DMS53 treated with DMSO at 0.1 percent for 48 hours (cell line): Measurements from ENCODE around the gene AMOTL1.

Experiments
- DNase-seq: peaks from one replicate; lab custom pipeline; 2025; ENCODE audit not compliant: unreplicated experiment; lab: John Stamatoyannopoulos, UW

Gene AMOTL1

DNA sequence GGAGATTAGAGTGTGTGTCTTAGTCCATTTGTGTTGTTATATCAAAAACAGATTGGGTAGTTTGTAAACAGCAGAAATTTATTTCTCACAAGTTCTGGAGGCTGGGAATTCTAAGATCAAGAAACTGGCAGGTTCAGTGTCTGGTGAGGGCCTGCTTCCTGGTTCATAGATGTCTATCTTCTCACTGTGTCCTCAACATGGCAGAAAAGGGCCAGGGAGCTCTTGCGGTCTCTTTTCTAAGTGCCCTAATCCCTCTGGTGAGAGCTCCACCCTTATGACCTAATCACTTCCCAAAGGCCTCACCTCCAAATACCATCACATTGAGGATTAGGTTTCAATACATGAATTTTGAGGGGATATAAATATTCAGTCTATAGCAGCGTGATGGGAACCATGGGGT lies 25.5 kb upstream of the AMOTL1 start:
- no peak for DNase-seq

DNA sequence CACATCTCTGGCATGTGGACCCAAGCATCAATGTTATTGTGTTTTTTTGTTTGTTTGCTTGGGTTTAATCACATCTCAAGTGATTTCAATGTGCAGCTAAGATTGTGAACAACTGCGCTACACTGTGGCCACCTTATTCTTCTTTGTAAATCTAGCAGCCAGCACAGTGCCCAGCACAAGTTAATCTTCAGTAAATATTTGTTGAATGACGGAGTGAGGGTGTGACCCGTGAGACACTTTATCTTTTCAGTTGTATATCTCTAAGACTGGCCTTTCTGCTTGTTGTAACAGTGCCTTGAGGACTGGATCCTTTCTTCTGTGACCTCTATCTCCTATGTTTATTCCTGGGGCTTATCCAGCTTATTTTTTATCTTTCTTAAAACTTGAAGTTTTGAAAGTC lies 21.4 kb upstream of the AMOTL1 start:
- DNase-seq, result peak; percentile 74

DNA sequence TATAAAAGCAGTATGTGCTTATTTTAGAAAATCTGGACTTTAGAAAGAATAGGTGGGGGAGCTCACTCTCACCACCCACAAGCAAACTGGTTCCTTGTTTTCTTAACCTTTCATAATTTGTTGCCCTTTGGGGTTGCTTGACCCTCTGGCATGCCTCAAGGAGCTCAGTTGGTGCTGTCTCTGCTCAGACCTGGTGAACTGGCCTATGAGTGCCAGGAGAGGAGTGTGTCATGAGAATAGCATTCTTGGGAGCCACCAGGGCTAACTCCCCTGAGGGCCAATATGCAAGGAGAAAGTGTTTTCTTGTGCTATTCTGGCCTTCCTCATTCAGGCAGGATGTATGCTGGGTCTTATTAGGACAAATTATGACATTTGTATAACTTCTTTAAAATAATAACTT lies 21.0 kb upstream of the AMOTL1 start:
- DNase-seq, result no peak

DNA sequence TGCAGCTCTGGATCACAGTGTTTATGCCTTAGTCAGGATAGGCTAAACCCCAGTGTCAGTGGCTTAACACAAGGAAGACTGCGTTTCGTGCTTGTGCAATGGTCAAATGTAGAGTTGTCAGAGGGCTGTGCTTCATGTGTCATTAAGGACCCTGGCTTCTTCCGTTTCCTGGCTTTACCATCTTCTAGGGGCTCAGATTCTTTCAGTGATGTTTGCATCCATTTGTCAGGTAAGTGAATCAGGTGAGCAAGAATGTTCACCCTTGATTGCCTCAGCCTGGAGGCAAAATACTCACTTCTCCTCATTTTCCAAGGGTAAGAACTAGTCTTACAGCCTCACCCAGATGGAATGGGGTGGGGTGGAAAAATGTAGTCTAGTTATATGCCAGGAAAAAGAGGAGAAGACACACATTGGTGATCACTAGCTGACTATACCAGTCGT lies 20.5 kb upstream of the AMOTL1 start:
- DNase-seq, result no peak

DNA sequence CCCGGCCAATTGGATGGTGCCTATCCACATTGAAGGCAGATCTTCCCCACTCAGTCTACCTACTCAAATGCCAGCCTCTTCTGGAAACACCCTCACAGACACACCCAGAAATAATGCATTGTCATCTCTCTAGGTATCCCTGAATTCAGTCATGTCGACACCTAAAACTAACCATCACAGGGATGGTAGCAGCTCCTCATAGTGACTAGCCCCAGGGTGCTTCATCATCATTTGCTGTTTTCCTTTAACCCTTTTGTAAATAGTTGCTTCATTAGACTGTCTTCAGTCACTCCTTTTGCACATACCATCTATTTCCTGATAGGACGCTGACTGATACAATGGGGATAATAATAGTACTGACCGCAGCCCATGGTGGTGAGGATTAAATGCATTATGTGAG lies 18.8 kb upstream of the AMOTL1 start:
- DNase-seq, result no peak

DNA sequence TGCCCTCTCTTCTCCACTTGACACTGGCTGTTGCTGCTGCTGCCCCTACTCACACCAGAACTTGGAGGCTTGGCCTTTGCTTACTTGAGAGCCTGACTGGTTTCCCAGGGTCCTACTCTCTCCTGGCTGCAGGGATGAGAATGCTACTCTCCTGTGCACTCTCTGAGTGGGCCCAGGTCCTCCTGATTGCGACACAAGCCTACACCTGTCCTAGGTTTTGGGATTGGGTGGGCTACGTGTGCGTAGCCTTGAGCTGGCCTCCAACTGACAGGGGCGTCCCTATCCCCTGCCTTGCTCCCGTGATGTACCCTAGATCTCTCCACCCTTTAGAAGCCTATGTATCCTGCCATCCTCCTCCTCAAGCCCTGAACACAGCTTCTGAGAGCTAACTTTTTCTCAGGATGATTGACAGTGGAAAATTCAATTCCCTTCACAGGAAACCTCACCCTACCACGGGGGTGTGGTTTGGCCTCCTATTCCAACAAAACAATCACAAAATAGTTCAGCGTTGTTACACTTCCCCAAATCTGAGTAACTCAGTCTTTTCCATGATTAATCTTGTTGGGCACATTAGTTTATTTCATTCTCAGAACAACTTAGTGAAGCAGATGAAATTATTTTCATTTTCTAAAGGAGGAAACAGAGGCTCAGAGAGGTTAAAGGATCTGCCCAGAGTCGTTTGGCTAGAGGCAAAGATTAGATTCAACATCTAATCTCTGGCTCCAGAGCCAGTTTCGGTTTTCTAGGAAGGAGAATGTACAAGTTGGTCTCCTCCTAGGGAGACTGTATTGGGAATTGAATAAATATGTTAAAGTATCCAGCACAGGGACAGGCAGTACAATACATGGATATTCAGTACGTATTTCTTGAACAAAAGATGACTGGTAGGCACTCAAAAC lies 17.6 kb upstream of the AMOTL1 start:
- DNase-seq, result no peak

DNA sequence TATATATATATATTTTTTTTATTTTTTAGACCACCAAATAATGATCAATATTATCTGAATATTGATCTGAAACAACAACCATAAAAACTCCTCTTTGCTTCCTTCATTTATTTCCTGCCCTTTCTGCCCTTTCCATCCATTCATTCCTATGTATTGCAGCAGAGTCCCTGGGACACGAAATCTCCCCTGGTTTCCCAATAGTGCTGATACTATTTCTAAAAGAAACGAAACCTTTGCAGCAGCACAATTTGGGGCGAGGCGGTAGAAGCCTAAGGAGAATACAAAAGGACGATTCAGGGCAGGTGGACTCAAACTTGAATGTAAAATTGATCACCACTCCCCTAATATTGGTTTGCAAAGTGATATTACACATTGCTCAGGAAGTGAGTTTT lies 16.9 kb upstream of the AMOTL1 start:
- no peak for DNase-seq

DNA sequence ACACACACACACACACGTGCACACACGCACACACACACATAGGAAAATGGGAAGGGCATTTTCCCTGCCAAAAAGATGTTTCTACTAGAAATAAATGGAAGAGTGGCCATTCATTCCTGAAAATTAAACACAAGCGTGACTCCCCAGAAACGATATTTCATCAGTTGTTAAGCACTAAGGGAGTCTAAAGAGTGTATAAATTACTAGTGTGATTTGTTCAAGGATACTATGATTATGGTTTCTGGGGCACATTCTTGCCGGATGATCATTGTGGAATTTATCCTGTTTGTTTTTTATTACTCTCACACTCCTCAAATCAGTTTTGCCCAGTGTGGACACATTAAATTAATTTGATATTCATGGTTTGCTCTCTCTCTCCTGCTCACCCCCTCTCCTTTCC lies 16.4 kb upstream of the AMOTL1 start:
- DNase-seq, result no peak

DNA sequence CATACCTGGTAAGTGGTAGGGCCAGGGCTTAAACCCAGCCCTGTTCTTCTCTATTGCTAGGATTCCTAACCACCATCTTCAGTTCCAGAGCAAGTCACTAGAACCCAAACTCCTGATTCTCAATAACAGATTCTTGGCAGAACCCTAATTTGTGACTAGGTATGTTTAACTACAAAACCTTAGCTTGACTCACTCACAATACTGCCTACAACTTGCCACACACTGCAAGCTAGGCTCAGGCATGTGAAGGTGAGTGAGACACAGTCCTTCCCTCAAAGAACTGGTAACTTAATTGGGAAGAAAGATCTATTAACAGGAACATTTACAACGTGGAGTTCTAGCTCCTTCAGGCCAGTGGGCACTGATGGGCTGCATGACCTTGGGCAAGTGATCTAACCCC lies 14.5 kb upstream of the AMOTL1 start:
- DNase-seq, result no peak

DNA sequence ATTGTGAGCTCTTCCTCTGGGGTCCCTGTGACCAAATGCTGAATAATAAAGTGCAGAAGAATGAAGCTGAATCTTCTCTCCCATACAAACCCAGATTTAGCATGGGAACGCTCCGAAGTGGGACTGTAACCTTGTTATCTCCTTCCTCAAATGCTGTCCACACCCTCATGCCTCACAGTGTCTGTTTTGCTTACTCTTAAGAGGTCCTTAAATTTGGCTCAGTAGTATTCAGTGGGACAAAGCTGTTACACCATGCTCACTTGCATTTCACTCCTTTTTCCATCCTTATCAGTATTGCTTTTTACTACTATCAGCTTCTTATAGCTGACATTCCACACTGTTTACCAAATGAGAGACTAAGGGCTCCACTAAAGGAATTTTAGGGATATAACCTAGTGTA lies 13.8 kb upstream of the AMOTL1 start:
- DNase-seq, result no peak

DNA sequence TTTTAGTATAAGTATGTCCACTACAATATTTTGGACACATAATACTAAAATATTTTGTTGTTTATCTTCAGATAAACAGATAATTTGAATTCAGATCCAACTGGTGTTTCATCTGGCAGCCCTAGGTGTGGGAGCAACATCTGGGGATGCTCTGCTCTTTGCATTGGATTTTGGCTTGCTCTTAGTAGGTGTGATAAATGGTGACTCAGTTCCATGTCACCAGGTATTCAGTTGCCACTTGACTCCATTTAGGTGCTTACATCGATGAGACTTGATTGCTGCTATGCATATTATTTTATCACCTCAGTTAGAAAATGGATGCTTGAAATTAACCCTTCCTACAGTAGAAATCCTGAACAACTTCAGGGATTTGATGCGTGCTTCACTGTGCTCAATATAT lies 13.3 kb upstream of the AMOTL1 start:
- no peak for DNase-seq

DNA sequence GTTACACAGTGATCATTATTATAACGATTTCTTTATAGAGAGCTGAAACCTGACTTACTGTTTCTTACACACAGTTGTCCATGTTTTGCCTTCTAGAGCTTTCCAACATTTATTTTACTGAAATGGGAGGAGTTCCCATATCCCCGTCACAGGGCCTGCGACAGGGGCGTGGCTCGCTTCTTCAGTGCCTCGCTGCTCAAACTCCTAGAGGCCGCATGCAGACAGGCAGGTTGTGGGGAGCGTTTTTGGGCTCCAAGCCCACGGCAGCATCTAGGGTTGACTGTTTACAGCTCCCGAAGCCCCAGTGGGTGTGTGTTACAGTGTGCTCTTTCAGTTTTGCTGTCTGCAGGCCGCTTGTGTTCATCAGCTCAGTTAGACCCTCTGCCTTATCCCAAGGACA lies 12.7 kb upstream of the AMOTL1 start:
- DNase-seq, result no peak

DNA sequence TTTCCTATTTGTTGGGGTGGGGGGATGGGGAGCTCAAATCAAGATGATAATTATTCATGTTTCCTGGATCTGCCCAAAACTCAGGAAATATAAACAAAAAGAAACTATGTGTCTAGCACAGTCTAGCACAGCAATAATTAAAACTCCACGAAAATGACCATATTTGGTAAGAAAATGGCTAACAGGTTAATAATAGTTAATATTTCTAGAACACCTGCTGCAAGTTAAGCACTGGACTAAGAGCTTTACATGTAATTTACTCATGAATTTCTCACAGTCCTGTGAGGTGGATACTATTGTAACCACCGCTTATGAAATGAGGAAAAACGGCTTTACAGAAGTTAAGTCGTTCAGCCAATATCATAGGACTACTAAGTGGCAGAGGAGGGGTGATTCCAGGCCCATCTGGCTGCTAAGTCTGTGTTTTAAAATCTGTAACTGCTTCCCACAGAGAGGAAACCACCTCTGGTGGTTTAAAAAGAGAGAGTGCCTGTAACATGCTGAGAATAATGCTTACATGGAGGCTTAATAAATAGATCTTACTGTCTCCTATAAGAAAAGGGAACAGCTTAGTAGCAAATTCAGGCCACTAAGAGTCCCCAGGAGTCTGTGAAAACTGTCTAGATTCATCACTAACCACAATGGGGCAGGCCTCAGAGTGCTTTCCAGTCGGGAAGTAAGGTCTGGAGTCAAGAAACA lies 11.0 kb upstream of the AMOTL1 start:
- DNase-seq, result no peak

DNA sequence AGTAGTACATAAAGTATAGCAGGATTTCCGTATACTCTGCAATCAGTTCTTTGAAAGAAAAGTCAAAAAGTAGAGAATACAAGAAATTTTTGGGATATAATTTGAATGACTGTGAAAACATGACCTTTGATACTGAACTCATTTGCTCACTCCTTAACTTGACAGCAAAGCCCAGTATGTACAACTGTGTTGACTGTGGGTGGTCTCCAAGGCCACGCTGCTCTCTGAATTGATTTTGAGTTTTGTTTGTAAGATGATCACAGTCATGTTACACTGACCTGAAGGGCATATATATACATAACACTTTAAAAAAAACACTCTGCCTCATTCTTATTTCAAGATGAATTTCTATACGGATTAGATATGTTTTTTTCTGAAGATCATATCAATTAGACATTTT lies 9.5 kb upstream of the AMOTL1 start:
- no peak for DNase-seq

DNA sequence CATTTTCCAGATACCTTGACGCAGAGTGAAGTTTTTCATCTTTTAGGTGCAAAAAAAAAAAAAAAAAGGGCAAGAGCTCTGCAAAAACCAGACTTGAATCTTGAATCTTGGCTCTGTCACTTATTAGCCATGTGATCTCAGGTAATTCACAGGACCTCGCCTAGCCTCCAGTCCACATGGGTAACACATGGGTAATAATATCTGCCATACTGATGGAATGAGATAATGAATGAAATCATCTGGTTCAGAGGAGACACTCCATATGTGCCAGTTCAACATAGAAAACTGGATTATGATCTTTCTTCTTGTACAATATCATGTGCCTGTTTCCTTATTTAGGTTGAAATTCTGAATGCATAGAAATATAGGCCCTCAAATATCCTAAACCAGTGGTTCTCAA lies 8.6 kb upstream of the AMOTL1 start:
- DNase-seq, result no peak

DNA sequence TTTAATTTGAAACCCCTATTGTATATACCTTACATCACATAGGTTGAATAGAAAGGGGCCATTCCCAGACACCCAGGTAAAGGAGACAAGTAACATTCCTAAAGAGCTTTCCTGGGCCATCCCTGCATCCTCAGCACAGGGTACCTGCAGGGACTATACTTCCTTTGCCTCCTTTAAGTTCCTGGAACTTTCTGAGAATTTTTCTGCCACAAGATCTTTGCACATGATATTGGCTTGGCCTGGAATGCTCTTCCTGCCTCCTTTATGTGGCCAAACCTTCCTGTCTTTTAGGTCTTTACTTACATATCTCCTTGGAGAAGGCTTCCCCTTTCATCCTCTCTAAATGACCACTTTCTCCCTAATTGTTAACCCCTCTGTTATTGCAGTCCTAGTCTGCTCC lies 7.9 kb upstream of the AMOTL1 start:
- DNase-seq, result no peak

DNA sequence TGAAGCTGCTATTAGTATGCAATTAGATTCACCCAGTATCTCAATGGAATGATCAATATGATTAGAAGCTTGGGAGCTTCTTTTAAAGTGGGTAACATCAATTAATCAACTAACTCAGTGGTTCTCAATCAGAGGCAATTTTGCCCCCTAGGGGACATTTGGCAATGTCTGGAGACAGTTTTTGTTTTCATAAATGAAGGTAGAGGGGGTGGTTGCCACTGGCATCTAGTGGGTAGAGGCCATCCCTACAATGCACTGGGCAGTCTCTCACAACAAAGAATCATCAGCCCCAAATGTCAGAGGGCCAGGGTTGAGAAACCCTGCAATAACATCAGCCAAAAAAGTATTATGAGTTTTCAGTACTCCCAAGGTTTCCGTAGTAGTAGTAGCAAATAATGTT lies 5.9 kb upstream of the AMOTL1 start:
- peak; percentile 36 for DNase-seq

DNA sequence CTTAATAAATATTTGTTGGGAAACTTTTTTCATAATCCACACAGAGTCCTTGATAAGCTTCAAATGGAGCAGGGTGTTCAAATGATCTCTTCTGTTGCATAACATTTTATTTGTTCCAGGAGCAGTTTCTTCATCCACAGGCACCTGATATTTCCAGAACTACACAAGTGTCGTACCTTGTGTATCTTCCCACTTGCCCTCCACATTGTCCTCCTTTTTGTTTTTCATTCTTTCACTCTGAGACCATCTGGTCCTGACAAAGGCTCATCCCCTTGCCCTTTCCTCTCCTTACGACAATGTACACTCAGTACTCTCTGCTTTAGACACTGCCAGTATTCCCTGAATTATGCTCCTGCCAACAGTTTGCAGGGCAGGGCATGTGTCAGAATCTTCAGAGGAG lies 5.2 kb upstream of the AMOTL1 start:
- no peak for DNase-seq

DNA sequence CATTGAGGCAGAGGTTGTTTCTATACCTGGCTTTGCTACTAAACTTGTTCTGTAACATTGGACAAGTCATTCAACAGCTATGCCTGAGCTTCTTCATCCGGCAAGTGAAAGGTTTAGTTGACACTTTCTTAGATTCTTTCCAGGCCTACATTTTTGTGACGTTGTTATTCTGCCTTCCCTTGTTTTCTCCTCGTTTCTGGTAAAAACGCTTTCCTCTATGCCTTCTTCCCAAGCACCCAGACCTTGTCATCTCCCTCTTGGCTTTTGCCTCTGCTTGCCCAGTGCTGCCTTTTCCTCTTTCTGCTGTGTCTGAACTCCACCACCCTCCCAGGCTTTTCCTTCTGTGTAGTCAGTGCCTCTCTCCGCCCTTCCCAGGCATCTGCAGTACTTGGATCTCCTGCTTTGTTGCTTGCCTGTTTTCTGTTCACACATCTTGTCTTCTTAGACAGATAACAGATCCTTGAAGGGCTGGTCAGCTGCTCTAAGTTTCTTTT lies 1.4 kb upstream of the AMOTL1 start:
- DNase-seq, result no peak

DNA sequence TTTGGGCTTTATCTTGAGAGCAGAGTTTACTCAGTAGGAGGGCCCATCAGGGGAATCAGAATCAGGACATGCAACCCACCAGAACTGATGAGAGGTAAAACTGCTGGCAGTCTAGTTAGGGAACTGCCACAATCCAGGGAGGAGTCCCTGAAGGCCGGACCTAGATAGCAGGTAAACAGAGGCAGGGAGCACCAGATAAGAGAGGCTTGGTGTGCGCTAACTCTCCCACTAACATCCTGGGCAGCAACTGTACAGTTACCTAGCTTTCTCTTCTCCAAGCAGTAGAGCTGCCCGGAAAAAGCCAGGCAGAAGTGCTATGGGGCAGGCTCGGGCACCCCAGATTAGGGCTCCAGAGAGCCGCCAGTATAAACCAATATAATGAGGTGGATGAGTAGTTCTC lies 865 bp upstream of the AMOTL1 start:
- DNase-seq, result no peak

DNA sequence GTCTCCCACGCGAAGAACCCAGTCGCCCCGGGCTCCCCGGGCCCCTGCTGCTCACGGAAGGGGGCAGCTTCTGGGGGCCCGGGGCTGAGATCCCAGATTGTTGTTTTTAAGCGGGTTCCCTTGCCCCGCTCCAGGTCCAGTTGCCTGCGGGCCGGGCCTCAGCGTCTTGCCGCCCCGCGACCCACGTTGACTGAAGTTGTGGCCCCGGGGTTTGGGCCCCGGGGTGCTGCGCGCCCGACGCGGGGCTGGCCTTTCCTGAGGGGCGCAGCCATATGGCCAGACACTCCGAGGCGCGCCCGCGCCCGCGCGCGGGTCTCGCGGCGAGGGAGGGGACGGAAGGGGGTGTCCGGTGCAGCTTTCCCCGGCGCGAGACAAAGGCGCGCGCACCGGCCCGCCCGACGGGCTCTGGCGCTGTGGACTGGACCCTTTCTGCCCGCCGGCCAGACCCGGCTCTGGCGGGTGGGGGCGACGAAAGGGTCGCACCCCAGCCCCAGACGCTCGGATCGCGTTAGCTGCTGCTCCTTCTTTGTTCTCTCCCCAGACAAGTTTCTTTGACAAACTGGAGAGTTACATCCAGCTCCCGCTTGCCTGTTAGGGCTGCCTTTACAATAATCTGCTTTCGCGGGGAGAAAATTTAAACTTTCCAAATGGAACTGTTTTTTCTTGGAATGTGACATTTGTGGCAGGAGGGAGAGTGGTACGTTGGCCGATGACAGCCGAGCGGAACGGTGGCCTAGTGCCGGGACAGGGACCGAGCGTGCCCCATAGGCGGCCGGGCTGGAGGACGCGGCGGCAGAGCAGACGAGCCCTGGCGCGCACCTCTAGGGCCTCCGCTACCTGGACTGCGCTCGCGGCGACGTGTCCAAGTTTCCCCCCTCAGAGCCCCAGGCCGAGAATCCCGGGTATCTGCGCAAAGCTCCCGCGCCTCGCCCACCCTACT lies 716 bp downstream of the AMOTL1 start:
- peak; percentile 30 for DNase-seq
